Left forelimb (tissue), 1 donor: ENCODE measurements around the gene MAP1B.

ENCODE experiments used
- DNase-seq: peaks from one replicate; pipeline ENCODE4 v3.0.0-alpha.2; 2018; ENCODE audit warnings: low spot score

The MAP1B gene

DNA sequence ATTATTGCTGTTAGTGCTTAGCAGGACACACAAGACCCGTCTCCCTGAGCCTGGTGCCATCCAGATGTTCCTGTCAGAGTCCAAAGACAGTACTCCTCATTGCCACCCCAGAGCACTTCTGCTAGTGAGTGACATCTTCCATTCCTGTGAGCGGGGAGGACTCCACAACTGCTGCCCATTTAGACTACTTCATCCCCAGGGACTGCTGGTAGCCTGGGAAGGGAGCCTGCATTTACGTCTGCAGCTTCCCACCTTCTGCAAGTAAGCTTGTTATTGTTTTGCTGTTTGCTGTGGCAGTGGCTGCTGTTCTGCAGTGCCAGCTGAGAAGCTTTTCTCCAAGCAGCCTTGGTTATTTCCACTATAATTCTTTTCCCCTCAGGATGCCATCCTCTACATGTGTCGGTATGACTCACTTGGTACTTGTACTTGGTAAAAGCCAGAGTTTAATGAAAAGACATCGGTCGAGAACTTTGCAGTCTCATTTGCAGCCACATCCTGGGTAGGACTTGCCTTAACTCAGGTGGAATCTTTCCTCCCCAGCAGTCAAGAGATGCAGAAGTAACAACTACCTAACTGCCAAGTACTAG is 10.6 kb upstream of the MAP1B start:
- DNase-seq: no peak

DNA sequence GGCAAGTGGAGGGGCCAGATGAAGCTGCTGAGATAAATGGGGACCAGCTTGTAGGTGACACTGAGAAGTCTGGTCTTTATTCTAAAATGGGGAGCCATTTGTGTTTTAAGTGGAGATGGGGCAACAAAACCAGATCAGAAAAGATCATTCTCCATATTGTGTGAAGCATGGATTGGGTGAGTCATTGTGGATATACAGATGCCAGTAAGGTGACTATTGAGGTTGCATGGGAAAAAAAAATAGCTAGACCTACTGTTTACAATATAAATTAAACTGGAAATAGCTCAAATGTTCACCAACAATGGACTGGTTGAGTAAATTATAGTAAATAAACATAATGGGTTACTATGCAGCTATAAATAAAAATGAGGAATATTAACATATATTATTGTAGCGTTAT is 5.4 kb upstream of the MAP1B start:
- DNase-seq: no peak

DNA sequence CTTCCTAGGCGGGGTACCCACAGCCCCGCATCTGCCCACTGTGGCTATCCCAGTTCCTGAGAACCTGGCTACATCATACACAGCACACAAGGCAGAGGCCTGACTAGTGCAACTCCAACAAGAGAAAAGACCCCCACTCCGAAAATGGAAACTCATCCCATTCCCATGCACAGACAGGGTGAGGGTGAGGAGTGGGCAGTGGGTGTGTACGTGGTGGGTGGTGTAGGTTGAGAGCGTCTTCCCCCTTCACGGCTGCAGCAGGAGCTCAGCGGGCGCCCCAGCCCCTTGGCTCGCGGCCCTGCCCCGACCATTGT is 501 bp upstream of the MAP1B start:
- DNase-seq: no peak

DNA sequence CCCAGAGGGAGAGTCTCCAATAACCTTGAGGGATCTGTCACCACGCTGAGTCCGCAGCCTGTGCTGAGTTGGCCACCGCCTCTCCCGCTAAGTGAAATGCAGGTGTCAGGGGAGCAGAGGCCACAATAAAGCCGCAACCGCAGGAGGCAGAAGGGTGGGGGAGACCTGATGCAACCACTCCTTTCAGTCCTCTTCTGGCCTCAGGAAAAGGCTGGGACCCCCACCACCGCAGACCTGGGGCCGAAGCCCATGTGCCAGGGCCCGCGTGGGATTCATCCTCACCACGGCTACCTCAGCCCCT is 576 bp downstream of the MAP1B start:
- no peak for DNase-seq

DNA sequence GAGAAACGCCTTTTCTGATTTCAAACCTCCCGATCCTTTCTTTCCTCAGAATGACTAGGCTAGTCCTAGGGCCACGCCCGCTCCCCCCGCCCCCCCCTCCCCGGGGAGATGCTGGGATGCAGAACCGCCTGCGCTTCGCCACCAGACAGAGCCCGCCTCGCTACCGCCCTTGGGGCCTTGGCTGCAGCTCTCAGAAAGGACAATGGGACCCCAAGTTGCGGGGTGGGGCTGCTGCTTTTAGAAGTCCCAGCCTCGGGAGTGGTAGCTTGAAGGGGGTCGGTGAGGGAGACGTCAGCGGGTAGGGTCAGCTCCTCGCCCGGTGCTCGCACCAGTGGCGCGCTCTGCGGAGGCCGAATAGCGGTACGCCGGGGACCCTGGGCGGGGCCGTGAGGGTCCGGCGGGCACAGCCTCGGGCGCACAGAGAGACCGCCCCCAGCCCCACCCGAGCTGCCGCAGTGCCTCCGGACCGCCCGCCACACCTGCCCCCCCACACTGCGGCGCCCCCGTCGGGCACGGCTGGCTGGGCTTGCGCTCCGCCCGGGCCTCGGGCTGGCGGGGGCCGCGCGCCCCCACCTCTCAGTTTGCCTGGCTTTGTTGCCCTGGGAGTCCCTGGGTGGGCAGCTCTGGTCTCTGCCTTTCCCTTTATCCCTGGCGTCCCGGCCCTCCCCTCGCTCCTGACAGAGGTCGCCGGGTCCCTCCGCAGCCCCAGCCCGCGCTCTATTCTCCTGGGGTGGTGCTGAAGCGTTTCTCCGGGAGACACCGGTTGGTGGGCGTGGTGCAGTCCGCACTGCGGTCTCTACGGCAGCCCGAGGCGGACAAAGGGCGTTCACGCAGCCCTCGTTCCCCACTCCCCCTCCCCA is 1.2 kb downstream of the MAP1B start:
- peak; percentile 83 for DNase-seq

DNA sequence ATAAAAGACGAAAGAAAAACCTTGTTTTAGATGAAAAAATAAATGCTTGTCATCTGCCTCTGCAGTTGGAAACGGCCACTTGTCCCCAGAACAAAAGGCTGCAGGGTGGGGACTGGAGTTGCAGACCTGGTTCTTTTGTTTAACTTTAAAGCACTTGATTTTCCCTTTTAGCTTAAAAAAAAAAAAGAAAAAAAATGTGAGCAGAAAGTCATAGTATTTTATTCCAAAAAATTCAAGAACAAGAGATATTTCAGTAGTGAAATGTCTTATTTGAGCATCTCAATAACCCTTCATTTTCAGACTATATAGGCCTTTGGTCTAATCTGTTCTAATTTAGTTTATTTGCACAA is 1.8 kb downstream of the MAP1B start:
- DNase-seq: no peak

DNA sequence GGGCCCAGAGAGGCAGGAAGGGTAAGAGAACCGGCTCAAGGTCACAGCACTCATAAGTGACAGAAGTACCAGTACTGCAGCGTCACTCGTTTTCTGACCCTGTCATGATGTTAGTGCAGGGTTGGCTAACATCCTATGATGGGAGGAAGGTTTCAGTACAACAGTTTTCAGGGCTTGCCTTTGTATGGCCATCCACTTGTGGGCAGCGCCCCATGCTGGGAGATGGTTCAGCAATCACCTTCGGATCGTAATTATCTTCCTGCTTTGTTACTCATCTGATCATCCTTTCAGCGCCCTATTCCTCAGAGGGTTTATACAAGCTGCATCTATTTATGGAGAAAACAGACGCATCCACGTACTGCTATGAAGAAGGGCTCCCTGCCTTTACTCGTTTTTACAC is 2.4 kb downstream of the MAP1B start:
- DNase-seq: no peak

DNA sequence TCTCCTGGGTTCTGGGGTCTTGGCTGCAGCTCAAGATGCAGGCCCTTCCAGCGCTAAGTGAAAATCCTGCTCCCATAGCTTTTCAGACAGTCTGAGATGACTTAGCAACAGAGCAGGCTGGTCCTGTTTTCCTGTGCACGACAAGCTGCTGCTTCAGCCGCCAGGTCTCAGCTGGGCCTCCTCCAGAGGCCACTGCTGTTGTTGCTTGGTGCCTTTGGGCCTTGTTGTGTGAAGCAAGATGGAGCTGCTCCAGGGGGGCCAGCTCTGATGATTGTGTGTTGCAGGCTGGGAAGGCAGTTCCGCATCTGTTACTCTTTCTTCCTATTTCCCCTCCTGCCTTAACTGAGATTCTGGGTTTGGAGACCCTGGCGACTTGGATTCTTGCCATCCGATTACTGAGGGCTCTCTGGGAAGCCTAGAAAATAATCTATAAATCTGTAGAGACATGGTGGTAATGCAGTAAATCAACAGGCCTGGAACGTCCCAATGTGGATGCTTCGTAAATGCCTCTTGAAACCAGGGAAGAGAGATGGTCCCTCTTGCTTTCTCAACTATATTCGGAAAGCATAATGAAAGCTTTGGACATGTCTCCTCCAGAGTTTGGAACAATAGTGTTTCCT is 3.2 kb downstream of the MAP1B start:
- no peak for DNase-seq

DNA sequence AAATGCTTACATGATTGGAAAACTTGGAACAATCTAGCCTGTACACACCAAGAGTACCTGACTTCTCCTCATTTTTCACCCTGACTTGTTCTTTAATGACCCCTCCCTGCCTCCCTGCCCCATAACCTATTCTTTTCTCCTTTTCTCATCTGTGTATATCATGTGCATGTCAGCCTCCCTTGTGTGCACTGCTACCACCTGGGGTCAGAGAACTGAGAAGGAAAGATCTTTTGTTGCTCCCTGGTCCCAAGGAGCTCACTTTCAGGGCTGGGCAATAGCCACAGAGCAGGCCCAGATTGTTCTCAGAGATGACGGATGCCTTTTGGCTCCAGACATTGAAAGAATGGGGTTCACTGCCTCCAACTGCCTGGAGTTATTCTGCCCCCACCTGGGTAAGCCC is 5.1 kb downstream of the MAP1B start:
- DNase-seq: no peak

DNA sequence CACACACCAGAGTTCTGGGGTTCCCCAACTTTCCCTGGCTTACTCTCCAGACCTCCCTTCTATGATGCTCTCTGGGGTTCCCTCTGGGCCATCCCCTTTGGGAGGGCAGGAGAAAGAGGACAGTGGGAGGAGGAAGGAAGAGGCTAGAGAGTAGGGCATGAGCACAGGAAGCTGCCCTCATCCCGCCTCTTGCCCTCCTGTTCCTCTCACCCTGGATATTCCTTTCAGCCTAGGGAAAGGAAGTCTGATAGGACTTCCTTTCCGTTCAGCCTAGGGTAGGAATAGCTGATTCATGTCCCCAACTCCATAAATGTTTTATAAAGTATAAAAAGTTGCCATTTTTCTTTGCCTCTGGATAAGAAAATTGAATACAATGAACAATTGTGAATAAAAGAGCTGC is 7.4 kb downstream of the MAP1B start:
- no peak for DNase-seq

DNA sequence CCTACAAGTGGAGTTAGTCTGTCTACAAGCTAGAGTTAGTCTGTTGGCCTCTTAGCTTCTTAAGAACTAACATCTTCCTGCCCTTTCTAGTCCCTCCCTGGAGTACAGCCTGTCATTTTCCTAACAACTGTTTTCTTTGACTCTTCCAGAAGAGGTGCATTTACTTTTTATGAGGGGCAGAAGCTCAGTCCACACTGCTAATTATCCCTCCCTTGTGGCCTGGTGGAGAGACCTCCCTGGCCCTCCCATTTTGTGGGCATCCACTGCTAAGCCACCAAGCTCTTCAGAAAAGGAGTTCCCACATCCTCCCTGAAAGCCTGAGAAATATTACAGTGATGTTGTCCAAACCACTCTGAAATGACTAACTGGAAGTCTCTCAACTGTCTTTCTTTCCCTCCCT is 8.0 kb downstream of the MAP1B start:
- DNase-seq: no peak

DNA sequence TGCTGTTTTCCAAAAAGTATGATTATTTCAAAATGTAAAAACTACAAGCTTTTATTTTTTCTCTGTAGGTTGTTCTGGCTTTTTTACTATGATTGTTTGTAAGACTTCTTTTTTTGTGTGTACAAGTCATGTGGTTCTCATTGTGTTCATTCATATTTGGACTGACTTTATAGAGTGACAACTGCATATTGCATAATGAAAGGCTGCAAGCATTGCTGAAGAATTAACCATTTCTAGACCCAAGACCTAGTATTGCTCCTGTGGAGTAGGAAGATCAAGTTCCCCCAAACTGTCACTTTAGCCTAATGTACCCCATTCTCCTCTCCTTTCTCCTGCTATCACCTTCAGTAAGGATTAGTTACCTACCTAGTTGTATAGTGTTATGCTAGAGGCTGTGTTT is 10.0 kb downstream of the MAP1B start:
- DNase-seq: no peak

DNA sequence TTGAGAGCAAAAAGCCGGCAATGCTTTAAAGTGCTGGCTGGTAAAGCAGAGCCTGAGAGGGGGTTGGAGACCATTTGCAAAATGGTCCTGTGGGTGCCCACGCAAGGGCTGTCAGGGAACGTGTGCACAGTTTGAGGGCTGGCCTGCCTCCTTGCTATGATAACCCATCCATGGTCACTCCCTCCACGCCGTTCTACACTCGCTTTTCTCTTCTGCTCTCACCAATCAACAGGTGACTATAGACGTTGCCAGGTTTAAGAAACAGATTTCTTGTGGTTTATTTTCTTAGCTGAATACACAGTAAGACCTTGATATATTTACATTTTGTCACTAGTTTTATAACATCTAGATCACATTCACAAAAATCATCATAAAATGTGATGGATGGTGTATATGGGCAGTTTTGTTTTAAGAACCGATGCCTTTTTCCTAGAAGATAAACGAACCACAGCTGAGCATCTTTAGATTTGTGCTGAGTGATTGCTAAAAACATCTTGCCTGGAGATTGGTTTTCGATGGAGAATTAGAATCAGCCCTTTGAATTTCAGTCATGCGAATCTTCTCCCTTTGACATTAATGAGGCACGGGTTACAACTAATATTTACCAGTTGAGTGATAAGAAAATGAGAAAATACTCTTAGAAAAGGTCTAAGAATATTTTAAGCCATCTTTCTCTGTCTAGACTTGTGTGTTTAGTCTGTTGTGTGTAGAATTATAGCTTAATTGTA is 13.9 kb downstream of the MAP1B start:
- no peak for DNase-seq

DNA sequence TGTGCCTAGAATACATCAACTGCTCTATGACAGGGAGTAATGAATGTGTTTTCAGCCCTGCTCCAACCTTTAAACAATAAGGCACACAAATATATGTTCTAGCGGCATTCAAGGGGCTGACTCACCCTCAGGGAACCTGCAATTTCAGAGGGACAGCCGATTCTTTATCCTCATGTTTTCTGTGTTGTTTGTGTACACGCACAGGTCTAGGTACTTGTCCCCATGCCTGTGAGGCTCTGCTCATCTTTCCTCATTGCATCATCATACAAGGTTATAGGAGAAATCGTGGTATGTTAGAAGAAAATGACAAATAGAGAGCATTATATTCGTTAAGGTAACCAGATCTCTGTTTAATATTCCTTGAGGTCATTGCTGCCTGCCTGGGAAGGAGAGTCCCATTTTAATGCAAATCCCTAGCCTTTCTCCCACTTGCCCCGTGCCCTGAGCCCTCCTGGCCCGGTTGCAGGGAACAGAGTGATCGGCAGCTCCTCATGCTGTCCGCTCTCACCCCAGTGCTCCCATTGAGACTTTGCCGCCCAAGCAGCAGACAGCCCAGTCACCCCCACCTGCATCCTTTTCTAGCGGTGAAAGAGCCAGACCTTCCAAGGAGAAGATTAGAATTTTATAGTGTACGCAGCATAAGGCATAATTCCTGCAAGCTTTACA is 14.6 kb downstream of the MAP1B start:
- no peak for DNase-seq

DNA sequence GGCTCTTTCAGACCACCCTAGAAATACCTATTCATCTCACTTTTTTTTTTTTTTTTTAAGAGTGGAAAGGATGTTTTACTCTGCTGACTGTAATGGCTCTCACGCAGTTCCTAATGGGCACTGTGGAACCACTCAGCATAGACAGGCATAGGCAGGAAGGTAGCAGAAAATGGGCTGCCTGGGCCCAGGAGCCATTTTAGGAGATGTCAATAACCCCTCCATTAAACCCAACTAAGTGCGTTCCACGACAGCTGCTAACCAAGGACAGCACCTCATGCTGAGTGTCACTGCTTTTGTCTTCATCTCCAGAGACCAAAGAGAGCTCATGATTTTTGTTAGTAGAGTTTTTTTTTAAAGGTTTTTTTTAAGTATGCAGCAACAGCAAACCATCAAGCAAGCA is 15.3 kb downstream of the MAP1B start:
- DNase-seq: no peak

DNA sequence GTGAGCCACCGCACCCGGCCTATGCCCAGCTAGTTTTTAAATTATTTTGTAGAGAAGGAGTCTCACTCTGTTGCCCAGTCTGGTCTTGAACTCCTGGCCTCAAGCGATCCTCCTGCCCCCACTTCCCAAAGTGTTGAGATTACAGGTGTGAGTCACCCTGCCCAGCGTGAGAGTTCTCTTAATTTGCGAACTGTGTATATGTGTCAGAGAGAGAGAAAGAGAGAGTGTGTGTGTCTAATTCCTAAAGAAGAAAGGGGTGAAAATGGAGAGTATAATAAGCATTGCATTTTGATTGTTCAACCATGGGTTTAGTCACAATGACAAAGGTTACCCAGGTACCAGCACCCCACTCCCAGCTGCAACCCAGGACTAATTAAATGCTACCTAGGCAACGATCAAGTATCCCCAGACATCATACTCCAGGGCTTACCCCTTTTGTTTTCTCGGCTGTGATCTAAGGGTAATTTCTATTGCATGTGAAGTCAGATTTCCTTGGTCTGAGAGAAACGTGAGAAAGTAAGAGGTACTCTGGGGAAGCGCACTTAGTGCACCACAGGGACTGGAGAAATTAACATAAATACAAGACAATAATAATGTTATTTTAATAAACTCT is 16.6 kb downstream of the MAP1B start:
- no peak for DNase-seq

DNA sequence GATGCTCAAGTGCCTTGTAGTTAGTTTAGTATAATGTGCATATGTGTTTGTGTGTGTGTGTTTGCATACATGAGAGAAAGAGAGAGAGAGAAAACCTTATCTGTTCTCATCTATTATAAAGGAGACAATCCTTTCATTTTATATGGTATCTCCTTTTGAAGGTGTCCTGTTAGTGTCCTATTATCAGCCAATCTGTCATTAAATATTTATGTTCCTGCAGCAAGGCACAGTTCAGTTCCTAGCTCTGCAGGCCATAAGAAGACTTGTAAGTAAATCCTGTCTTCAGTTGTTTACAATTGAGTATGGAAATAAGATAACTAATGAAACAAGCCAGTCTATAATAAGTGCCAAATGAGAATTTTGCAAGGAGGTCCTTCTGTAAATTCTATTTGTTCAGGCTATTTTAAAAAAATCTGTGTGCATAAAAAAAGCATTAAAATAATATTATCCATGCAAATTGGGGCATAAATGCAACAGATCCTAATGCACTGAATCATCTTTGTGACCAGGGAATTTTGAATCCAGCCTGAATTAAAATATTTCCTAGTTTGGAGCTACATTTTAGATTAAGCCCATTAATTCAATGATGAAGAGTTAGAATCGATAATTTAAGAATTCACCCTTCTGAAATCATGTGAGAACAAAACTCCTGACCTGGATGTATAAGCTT is 18.1 kb downstream of the MAP1B start:
- no peak for DNase-seq

DNA sequence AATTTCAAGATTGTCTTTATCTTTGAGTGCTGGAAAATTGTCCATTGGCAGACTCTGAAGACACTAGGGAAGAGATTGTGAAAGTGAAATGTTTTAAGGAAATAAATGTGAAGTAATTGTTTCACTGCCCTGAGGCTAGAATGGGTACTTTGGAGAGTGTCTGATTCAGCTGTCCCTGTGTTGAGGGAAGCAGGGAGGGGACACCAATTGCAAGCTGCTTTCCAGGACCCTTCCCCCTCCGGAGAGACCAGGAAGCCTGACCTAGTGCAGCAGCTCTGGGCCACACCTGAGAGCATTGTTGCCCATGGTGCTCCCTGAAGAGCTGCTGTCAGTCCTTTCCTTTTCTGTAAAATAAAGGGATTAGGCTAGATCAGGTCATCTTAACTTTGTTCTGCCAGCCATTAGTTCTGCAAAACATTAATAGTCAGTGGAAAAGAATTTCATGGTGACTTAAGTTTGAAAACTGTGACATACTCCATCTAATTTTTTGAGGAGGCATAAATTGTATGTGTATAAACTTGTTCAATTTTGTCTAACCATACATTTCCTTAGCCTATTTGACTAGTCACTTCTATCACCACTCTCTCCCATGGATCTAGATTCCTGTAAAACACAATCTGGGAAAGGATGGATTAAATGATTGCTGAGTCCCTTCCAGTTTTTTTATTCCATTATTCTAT is 18.8 kb downstream of the MAP1B start:
- no peak for DNase-seq

DNA sequence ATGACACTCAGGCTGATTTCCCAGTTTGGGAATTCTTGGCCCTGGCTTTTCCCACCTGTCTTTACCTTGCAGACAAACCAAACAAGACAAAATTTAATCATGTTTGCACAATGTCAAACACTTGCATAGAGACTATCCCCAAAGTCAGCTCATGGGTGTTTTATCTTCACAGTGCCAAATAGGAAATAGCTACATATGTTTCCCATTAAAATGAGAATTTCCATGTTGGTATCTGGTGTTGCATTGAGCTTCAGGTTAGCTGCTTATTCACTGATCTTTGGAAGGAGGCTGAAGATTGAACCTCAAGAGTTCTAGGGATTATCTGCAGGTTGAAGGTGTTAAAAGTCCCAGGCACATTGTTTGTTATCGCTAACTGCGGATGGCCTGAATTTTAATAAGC is 19.5 kb downstream of the MAP1B start:
- no peak for DNase-seq

DNA sequence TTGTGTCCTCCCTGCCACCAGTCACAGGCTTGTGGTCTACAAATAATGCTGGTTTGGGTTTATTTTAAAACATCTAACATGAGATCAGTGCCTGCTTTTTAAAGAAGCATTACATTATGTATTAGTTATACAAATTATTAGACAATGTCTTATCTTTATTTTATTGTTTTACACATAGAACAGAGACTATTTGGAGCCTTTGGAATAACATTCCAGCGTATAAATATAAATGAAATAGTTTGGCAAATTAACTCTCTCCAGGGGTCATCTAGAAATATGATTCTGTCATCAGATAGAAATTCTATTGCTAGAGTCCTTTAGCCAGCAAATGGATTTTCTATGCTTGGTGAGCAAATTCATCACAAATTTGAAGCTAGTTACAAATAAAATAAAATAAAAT is 22.4 kb downstream of the MAP1B start:
- DNase-seq: no peak

DNA sequence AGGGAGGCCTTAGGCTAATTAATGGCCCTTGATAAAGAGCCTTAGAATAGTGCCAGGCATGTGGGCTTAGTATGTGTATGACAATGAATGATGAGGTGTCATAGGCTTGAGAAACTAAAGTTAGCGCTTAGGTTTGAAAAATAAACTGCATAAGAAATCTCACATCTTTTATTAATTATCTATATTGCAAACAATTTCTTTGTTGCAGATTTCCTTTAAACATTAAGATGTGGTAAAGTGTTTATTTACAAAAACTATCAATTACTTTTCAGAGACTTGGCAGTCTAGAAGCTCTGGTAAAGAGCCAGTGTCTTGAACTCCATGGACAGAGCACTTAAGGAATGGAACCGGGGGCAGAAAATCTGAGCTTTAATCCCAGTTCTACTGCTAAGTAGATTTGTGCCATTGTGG is 23.1 kb downstream of the MAP1B start:
- no peak for DNase-seq
